Measurements from ENCODE around the gene PERM1. TPM values are rescaled to one million over a fixed set of nuclear protein-coding genes. Genes with fewer than 3 reads are reported as not detected.

The PERM1 gene
- total and polyA plus RNA-seq, 4 donors = under 0.01 to 0.06 TPM; not detected in 2

DNA sequence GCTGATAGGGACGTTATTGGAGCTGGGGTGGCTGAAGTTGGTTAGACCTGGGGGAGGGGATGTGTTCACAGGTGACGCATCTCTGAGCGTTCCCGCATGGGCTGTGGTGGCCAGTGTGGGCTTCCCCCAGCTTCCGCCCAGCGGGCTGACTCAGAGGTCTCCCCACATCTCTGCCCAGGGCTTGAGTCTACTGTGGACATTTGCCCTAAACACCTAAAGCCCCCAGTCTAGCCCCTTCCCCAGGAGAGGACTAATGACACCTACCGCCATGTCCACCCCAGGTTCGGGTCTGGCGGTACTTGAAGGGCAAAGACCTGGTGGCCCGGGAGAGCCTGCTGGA lies 40.0 kb upstream of the PERM1 start:
- 89% methylated on average over 10 of the region's 10 CpGs for WGBS
- no peak overlapping the region for H3K4me3 ChIP-seq (ENCODE audit: low read depth in 1 of 3, low read length in 3 of 3)
- TF ChIP-seq FOXA2 (IDR thresholded peaks at IDR 0.05) (no peak), HNF4A (conservative IDR thresholded peaks at IDR 0.05) (no peak), JUND (IDR thresholded peaks at IDR 0.05) (no peak), EGR1 (IDR thresholded peaks at IDR 0.05; ENCODE audit: low read depth in 2 of 2) (no peak), GABPA (IDR thresholded peaks at IDR 0.05 in 1 of 2, conservative IDR thresholded peaks at IDR 0.05 in 1 of 2) (no peak), TAF1 (conservative IDR thresholded peaks at IDR 0.05) (no peak), RAD21 (IDR thresholded peaks at IDR 0.05) (no peak), HNF4G (IDR thresholded peaks at IDR 0.05) (no peak), MAX (IDR thresholded peaks at IDR 0.05) (no peak), NR2F2 (IDR thresholded peaks at IDR 0.05) (no peak), RXRA (IDR thresholded peaks at IDR 0.05) (no peak), YY1 (IDR thresholded peaks at IDR 0.05) (no peak), SP1 (IDR thresholded peaks at IDR 0.05) (no peak), CTCF (IDR thresholded peaks at IDR 0.05; ENCODE audit: low read depth, low read length, missing input control) (no peak), FOXA1 (IDR thresholded peaks at IDR 0.05) (no peak)
- TF ChIP-seq, protein P1, sequence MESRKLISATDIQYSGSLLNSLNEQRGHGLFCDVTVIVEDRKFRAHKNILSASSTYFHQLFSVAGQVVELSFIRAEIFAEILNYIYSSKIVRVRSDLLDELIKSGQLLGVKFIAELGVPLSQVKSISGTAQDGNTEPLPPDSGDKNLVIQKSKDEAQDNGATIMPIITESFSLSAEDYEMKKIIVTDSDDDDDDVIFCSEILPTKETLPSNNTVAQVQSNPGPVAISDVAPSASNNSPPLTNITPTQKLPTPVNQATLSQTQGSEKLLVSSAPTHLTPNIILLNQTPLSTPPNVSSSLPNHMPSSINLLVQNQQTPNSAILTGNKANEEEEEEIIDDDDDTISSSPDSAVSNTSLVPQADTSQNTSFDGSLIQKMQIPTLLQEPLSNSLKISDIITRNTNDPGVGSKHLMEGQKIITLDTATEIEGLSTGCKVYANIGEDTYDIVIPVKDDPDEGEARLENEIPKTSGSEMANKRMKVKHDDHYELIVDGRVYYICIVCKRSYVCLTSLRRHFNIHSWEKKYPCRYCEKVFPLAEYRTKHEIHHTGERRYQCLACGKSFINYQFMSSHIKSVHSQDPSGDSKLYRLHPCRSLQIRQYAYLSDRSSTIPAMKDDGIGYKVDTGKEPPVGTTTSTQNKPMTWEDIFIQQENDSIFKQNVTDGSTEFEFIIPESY (IDR thresholded peaks at IDR 0.05) = no peak
- TF ChIP-seq, protein P2, sequence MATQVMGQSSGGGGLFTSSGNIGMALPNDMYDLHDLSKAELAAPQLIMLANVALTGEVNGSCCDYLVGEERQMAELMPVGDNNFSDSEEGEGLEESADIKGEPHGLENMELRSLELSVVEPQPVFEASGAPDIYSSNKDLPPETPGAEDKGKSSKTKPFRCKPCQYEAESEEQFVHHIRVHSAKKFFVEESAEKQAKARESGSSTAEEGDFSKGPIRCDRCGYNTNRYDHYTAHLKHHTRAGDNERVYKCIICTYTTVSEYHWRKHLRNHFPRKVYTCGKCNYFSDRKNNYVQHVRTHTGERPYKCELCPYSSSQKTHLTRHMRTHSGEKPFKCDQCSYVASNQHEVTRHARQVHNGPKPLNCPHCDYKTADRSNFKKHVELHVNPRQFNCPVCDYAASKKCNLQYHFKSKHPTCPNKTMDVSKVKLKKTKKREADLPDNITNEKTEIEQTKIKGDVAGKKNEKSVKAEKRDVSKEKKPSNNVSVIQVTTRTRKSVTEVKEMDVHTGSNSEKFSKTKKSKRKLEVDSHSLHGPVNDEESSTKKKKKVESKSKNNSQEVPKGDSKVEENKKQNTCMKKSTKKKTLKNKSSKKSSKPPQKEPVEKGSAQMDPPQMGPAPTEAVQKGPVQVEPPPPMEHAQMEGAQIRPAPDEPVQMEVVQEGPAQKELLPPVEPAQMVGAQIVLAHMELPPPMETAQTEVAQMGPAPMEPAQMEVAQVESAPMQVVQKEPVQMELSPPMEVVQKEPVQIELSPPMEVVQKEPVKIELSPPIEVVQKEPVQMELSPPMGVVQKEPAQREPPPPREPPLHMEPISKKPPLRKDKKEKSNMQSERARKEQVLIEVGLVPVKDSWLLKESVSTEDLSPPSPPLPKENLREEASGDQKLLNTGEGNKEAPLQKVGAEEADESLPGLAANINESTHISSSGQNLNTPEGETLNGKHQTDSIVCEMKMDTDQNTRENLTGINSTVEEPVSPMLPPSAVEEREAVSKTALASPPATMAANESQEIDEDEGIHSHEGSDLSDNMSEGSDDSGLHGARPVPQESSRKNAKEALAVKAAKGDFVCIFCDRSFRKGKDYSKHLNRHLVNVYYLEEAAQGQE (IDR thresholded peaks at IDR 0.05) = no peak
- TF ChIP-seq, protein P3, sequence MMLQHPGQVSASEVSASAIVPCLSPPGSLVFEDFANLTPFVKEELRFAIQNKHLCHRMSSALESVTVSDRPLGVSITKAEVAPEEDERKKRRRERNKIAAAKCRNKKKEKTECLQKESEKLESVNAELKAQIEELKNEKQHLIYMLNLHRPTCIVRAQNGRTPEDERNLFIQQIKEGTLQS (IDR thresholded peaks at IDR 0.05) = no peak
- no peaks in the 10 kb centered on the region for H3K9me3 ChIP-seq (ENCODE audit: control insufficient read depth in 4 of 4, low read length in 3 of 4)
- DNase-seq (ENCODE audit: low spot score) = no peak
- no peaks in the 10 kb centered on the region for H3K36me3 ChIP-seq (ENCODE audit: control insufficient read depth in 4 of 4, insufficient read depth in 3 of 4, low read depth in 1 of 4, low read length in 3 of 4)
- no peak overlapping the region for H3K27ac ChIP-seq (ENCODE audit: low read depth in 1 of 2, low read length in 2 of 2)
- no peaks in the 10 kb centered on the region for H3K27me3 ChIP-seq (ENCODE audit: control insufficient read depth in 4 of 4, insufficient read depth in 4 of 4, low read length in 3 of 4)
- H3K4me1 ChIP-seq (ENCODE audit: control insufficient read depth in 4 of 4, insufficient read depth in 4 of 4, low read length in 3 of 4) = peaks cover 3 to 10% (median 7%) of the 10 kb centered on the region in 4 donors
- H3K9ac ChIP-seq (ENCODE audit: low read depth in 1 of 2, low read length in 2 of 2) = no peak overlapping the region

Data from liver (tissue), 9 donors.